RWPE2 (cell line): ENCODE measurements around the gene HEPN1.
A peak's percentile ranks its signal among the peaks of the same experiment; 100 is the strongest.

Experiments used
- ATAC-seq: fragments of 200-7000 bp; cut with Tn5 transposase; 3 replicates; pipeline ENCODE4 v1.9.1; 2021; ENCODE audit warnings: low read depth
- DNase-seq: peaks from one replicate; pipeline ENCODE4 v3.0.0-alpha.2; 2020; ENCODE audit warnings: low spot score
- H3K27ac ChIP-seq: fragments of 450-650 bp; 2 replicates; pipeline ENCODE4 v1.5.1; 2017; ENCODE audit warnings: mild to moderate bottlenecking; ENCODE audit not compliant: poor library complexity, severe bottlenecking
- H3K27me3 ChIP-seq: fragments of 250-450 bp; sonication (Bioruptor Pico); 2 replicates; pipeline ENCODE4 v1.5.1; 2021; ENCODE audit warnings: mild to moderate bottlenecking, moderate library complexity; ENCODE audit not compliant: insufficient read depth, poor library complexity, severe bottlenecking
- H3K36me3 ChIP-seq: fragments of 250-450 bp; sonication (Bioruptor Pico); 2 replicates; pipeline ENCODE4 v1.5.1; 2020; ENCODE audit warnings: low read depth, mild to moderate bottlenecking, moderate library complexity
- H3K4me1 ChIP-seq: fragments of 250-450 bp; sonication (Bioruptor Pico); 2 replicates; pipeline ENCODE4 v1.5.1; 2021; ENCODE audit warnings: mild to moderate bottlenecking, moderate library complexity; ENCODE audit not compliant: insufficient read depth, poor library complexity, severe bottlenecking
- H3K4me3 ChIP-seq: fragments of 250-450 bp; sonication (Bioruptor Pico); 2 replicates; pipeline ENCODE4 v1.5.1; 2021; ENCODE audit warnings: mild to moderate bottlenecking, moderate library complexity; ENCODE audit not compliant: severe bottlenecking
- H3K9me3 ChIP-seq: fragments of 250-450 bp; sonication (Bioruptor Pico); 2 replicates; pipeline ENCODE4 v1.5.1; 2021; ENCODE audit warnings: mild to moderate bottlenecking, moderate library complexity; ENCODE audit not compliant: severe bottlenecking
- CTCF ChIP-seq: fragments of 450-650 bp; IDR thresholded peaks from one replicate; pipeline ENCODE4 v1.5.1; 2017; ENCODE audit warnings: mild to moderate bottlenecking, moderate library complexity; ENCODE audit not compliant: poor library complexity, severe bottlenecking

HEPN1 gene

GRCh38 chr11:124928942-124929665 is 10.1 kb downstream of the HEPN1 start:
- H3K27ac ChIP-seq = no peak overlapping the region
- H3K4me3 ChIP-seq = no peak overlapping the region
- no peaks in the 10 kb centered on the region for H3K9me3 ChIP-seq
- TF ChIP-seq CTCF = no peak
- no peaks in the 10 kb centered on the region for H3K27me3 ChIP-seq
- ATAC-seq (no peak), DNase-seq (no peak)
- no peaks in the 10 kb centered on the region for H3K4me1 ChIP-seq
- no peaks in the 10 kb centered on the region for H3K36me3 ChIP-seq

GRCh38 chr11:124930799-124931198 is 11.7 kb downstream of the HEPN1 start:
- no peak for TF ChIP-seq CTCF
- H3K27ac ChIP-seq = no peak overlapping the region
- H3K4me1 ChIP-seq = no peaks in the 10 kb centered on the region
- no peaks in the 10 kb centered on the region for H3K36me3 ChIP-seq
- ATAC-seq (no peak), DNase-seq (no peak)
- no peak overlapping the region for H3K4me3 ChIP-seq
- no peaks in the 10 kb centered on the region for H3K9me3 ChIP-seq
- H3K27me3 ChIP-seq = no peaks in the 10 kb centered on the region

- Histone ChIP-seq H3K36me3 (no peaks in the 10 kb centered on the region), H3K9me3 (no peaks in the 10 kb centered on the region), H3K27me3 (no peaks in the 10 kb centered on the region), H3K27ac (no peak overlapping the region), H3K4me3 (no peak overlapping the region), H3K4me1 (no peaks in the 10 kb centered on the region)
- DNase-seq = no peak
- ATAC-seq = peak; percentile 70
- TF ChIP-seq CTCF = no peak
Observed at GRCh38 chr11:124934862-124935547, 16.0 kb downstream of the HEPN1 start.

GRCh38 chr11:124935548-124936514 is 16.8 kb downstream of the HEPN1 start, which contains the start of gene HEPACAM:
Gene HEPACAM (minus strand): TSS chr11:124936047. CDS start chr11:124936006, 41 bp downstream.
- no peak for DNase-seq
- ATAC-seq = no peak

More at GRCh38 chr11:124935548-124936514, 16.8 kb downstream of the HEPN1 start, which contains the start of gene HEPACAM:
- Histone ChIP-seq H3K4me1 (no peaks in the 10 kb centered on the region), H3K9me3 (no peaks in the 10 kb centered on the region), H3K4me3 (no peak within 1 kb of the TSS), H3K27me3 (no peaks in the 10 kb centered on the region), H3K27ac (no peak within 1 kb of the TSS), H3K36me3 (no peaks in the 10 kb centered on the region)
- peak; percentile 2 for TF ChIP-seq CTCF
